LNCAP (cell line): ENCODE data around the gene LRRK2.

ENCODE experiments used
- TF ChIP-seq, protein P1 (sequence below): fragments of 450-650 bp; IDR thresholded peaks from 2 replicates; pipeline ENCODE4 v1.5.1; 2017; ENCODE audit warnings: mild to moderate bottlenecking

The LRRK2 gene

GRCh38 chr12:40330180-40330579 lies 105.4 kb downstream of the LRRK2 start:
- TF ChIP-seq, protein P1, sequence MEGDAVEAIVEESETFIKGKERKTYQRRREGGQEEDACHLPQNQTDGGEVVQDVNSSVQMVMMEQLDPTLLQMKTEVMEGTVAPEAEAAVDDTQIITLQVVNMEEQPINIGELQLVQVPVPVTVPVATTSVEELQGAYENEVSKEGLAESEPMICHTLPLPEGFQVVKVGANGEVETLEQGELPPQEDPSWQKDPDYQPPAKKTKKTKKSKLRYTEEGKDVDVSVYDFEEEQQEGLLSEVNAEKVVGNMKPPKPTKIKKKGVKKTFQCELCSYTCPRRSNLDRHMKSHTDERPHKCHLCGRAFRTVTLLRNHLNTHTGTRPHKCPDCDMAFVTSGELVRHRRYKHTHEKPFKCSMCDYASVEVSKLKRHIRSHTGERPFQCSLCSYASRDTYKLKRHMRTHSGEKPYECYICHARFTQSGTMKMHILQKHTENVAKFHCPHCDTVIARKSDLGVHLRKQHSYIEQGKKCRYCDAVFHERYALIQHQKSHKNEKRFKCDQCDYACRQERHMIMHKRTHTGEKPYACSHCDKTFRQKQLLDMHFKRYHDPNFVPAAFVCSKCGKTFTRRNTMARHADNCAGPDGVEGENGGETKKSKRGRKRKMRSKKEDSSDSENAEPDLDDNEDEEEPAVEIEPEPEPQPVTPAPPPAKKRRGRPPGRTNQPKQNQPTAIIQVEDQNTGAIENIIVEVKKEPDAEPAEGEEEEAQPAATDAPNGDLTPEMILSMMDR: no peak

DNA sequence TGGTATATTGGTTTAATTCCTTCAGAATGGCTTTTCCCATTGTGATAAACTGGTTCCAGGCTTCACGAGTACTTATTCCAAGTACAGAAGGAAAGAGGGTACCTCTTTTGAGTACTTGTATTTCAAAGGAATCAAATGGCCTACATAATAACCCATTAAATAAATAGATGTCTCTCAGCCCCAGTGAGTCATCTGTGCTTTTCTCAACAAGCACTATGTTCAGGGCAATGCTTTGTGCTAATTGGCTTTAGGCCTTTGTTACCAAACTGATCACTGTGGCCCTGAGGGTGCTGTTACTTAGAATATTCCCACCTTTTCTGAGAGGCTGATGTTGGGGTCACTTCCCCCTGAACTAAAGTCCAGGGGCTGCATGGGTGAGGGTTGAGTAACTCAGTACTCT lies 107.1 kb downstream of the LRRK2 start:
- TF ChIP-seq, protein P1: no peak

DNA sequence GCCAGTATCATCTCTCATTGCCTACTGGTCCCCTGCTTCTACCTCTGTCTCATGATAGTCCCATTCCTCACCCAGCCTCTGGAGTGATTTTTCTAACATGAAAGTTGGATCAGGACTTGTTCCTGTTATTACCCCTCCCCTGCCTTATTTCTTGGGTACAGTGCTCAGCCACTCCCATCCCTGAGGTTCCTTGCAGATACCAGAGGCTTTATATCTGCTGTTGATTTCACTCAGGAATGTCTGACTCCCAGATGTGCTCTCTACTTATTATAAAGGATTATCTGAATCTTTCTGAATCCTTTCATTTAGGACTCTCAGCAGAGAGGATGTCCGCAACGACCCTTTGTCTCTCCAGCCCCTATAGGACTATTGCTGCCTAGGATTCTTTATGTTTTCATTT lies 111.2 kb downstream of the LRRK2 start:
- TF ChIP-seq, protein P1: no peak

- TF ChIP-seq, protein P1: peak; percentile 53; the same call in 1 of the 2 replicates
Observed at GRCh38 chr12:40336573-40337199, 111.9 kb downstream of the LRRK2 start.

DNA sequence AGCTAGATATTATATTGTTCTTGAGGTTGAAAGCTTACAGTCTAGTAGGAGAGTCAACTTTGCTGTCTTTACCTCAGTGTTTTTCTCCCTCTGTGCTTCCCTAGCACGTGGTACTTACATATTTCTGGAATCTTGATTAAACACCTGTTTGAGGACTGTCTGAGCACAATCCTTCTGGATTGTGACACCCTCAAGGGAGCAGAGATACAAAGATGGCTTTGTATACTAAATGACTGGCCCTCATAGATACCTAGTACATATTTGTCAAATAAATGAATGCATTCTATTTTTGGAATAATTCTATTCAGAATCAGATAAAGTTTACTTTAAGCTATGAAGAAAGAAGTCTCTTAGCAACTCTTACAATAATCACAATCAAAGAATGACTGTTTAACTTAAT lies 113.3 kb downstream of the LRRK2 start:
- TF ChIP-seq, protein P1: no peak

GRCh38 chr12:40338621-40339020 lies 113.8 kb downstream of the LRRK2 start:
- TF ChIP-seq, protein P1: no peak

DNA sequence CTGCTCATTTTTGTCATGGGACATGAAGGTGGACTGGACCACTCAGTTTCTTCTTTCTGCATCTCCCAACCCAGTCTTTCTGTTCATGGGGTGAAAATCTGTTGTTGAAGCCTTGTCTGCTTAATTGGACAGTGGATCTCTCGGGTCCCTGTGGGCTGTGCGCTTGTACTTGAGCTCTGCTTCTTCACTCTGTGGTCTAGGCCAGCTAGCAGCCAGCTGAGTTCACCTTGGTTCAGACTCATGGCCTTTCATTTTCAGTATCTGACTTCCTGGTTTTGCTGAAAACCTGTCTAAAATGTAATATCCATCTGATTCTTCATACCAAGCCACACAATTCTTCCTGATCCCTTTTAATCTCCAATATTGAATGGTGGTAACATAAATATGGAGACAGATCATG lies 117.2 kb downstream of the LRRK2 start:
- TF ChIP-seq, protein P1: no peak

GRCh38 chr12:40343124-40343523 lies 118.3 kb downstream of the LRRK2 start:
- TF ChIP-seq, protein P1: no peak
